GM12874 (cell line): ENCODE results near the gene MVK.

Experiments used
- TF ChIP-seq, protein P1 (sequence below): IDR thresholded peaks from 2 replicates; pipeline ENCODE4 v1.5.1; 2011; ENCODE audit warnings: low read depth, mild to moderate bottlenecking, control low read depth, low read length, moderate library complexity; ENCODE audit not compliant: insufficient read depth

Gene MVK

DNA sequence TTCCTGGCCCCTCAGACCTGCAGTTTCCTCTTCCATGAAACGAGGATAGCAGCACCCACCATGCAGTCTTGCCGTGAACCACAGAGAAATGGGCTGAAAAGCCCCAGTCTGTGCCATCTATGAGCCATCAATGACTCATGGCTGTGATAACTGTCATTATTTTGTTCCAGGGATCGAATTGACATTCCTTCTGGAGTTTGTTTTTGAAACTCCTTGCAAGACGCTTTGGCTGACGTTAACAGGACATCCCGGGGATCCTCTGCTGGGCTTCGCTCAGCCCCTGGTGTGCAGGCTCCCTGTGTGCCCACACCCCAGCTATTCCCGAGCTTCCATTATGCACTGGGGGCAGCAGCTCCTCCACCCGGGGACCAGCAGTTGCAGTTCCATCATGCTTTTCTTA is 34.1 kb upstream of the MVK start:
- TF ChIP-seq, protein P1, sequence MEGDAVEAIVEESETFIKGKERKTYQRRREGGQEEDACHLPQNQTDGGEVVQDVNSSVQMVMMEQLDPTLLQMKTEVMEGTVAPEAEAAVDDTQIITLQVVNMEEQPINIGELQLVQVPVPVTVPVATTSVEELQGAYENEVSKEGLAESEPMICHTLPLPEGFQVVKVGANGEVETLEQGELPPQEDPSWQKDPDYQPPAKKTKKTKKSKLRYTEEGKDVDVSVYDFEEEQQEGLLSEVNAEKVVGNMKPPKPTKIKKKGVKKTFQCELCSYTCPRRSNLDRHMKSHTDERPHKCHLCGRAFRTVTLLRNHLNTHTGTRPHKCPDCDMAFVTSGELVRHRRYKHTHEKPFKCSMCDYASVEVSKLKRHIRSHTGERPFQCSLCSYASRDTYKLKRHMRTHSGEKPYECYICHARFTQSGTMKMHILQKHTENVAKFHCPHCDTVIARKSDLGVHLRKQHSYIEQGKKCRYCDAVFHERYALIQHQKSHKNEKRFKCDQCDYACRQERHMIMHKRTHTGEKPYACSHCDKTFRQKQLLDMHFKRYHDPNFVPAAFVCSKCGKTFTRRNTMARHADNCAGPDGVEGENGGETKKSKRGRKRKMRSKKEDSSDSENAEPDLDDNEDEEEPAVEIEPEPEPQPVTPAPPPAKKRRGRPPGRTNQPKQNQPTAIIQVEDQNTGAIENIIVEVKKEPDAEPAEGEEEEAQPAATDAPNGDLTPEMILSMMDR = no peak

DNA sequence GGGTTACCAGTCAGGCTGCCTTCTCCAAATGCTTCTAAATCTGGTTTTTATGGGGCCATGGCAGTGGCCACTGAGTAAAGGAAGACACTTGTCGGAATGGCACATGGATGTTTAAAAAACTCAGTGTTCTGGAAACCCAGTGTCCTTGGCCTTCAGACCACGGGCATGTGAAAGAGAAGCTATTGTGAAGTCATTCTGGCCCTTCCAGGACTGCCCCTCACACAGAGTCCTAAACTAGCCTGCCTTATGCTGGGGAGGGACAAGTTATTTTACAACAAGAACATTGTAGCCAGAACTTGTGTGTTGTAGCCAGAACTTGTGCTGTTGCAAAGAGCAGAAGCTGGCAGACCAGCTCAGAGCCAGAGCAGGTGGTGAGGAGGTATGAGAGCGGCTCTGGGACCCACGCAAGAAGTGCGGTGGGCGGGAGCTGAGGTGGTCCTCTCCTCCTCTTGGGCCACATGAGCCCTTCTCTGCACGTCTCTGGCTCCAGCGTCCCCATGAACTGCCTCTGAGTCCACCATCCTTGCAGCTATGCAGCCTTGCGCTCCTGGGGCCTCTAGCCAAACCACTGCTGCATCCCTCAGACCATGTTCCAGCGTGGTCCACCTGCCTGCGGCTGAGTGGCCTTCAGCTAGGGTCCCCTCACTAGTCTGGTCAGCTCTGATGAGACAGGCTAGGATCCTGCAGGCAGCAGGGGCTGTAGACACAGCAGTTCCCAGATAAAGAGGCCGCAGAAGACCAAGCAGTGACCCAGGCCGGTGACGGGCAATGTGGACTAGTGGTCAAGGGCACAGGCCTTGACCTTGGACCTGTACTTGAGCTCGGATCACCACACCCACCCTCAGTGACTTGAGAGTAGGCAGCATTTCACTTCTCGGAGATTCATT is 32.8 kb upstream of the MVK start:
- TF ChIP-seq, protein P1 = no peak

DNA sequence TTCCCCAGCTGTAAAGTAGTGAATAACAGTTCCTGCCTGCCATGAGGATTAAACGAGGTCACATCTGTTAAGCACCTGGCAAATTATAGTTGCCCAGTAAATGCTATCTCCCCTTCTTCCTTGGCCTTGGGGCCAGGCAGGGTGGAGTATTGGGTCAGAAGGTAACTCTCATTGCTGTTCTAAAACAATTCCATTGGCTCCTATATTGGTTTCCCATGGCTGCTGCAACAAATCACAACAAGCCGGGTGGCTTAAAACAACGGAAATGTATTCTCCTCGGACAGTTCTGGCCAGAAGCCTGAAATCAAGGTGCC is 32.2 kb upstream of the MVK start:
- TF ChIP-seq, protein P1 = no peak

DNA sequence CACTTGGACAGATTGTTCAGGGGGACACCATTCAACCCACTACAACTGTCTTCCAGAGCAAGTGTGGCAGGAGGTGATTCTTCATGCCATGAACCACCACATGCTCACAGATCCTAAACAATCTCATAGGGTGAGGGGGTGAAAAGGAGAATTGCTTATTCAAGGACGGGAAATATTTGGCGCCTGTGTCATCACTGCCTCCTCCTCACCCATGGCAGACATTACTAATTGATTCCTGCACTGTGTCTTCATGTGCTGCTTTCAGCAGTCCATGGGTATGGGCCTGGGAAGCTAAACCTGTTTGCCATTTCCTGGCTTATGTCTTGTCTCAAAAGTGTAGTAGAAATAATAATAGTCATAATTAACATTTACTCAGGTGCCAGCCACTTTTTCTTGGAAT is 31.6 kb upstream of the MVK start:
- TF ChIP-seq, protein P1 = no peak

DNA sequence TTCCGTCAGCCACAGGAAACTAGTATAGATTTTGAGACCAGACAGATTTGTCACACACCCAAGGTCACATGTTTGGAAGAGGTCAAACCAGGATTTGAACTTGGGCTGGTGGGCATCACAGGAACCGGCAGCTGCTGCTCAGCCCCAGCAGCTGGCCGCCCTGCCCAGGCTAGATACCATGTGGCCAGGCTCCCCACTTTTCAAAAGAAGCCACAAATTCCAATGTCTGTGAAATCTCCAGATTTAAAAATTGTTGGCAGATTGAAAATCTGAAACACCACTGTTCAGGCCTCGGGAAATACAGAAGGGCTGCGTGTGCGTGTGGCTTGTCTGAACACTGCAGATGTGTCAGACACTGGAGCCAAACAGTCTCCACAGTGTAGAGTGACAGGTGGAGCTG is 30.7 kb upstream of the MVK start:
- TF ChIP-seq, protein P1 = no peak

DNA sequence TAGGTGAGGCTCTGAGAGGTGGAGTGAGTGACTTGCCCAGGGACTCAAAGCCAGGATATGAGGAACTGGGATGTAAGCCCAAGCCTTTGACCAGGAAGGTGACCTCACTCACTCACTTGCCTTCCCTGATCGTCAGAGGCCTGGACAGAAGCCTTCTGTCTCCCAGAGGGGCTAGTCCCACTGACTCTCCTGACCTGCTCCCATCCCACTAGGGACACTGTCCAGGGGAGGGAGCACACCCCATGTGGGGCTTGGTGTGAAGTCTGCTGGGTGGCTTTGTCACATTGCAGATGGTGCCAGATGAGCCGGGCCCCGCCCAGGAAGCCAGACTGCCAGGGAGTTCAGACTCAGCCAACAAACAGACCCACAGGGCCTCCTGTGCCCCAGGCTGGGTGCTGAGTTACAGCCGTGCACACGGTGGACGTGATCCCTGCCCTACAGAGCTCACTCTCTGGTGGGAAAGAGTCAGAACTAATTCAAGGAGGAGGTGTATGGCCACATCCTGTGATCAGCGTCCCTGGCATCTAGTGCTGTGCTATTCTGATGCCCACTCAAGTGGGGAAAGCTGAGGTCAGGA is 28.6 kb upstream of the MVK start:
- TF ChIP-seq, protein P1 = no peak

DNA sequence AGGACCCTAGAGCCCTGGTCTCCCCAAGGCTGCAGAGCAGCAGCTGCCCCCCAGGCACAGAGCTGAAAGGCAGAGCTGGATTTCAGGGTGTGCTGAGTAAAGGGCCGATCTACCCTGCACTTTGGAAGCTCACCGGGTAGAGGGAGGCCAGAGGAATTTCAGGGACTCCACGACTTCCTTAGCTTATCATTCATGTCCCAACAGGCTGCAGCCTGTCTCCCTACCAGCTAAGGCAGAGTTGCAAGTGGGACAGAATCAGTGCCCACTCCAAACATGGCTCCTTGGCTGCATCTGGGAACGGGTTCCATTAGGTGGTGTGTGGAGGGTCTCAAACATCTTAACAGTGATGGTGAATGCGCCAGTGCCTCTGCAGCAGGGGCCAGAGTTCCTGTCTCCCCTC is 27.8 kb upstream of the MVK start:
- TF ChIP-seq, protein P1 = no peak
